Hematopoietic multipotent progenitor cell treated with erythropoietin and hydrocortisone succinate and interleukin-3 and kit ligand, for 6 days (in vitro differentiated cells): ENCODE data around the gene IQSEC3.
"Not testable (repeated sequence)": the region's sequence is repeated elsewhere in the genome, so short reads cannot be mapped to it uniquely, and the experiment has no call there.

Source experiments
- DNase-seq: peaks from one replicate; pipeline ENCODE4 v3.0.0-alpha.2; 2015

The IQSEC3 gene

GRCh38 chr12:205026-205425 is 138.5 kb downstream of the IQSEC3 start:
- no peak for DNase-seq

DNA sequence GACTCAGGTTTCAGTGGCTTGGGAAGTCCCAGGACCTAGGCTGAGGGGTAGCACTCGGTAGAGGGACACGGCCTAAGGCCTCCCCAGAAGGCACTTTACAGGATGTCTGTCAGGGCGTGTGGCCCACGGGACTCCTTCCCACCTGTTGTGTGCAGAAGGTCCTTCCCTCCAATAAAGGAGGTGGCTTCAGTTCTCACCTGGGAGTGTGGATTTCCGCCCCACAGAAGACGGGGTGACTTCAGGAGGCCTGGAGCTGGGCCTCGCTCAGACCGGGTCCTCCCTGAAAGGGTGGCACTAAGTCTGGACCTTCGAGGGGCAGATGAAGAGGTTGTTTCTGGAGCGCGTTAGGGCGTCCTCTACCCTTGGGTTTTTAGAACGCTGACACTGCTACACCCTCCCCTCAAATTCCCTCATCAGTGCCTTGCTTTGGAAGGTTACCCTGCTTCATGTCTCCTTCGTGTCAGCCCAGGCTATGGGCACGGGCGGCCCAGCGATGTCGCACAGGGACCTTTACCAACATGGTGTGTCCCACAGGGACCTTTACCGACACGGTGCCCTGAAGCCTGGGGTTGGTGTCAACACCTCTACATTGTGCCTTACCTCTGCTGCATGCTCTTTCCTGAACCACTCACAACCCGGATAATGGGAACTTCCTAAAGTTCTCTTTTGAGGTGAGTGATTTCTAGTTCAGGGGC is 140.3 kb downstream of the IQSEC3 start:
- no peak for DNase-seq

GRCh38 chr12:207804-208203 is 141.2 kb downstream of the IQSEC3 start:
- no peak for DNase-seq

GRCh38 chr12:208813-209212 is 142.2 kb downstream of the IQSEC3 start:
- no peak for DNase-seq

GRCh38 chr12:209246-209645 is 142.7 kb downstream of the IQSEC3 start:
- no peak for DNase-seq

- no peak for DNase-seq
Measured at GRCh38 chr12:209851-210250, 143.3 kb downstream of the IQSEC3 start.

GRCh38 chr12:210277-211141 is 143.9 kb downstream of the IQSEC3 start:
- no peak for DNase-seq

DNA sequence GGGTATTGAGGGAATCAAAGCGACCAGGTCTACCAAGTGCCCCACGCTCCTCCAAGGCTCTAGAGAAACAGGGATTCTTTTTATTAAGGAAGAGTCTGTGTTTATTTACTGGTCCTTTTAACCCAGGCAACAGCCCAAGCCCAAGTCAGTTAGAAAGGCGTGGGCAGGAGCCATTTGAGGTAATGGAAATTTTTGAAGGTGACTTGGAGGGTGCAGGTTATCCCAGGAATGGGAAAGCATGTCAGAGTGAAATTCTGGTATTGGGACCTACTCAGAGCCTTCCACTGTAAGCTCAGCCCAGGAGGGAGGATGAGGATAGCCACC is 144.5 kb downstream of the IQSEC3 start:
- no peak for DNase-seq

- no peak for DNase-seq
Measured at GRCh38 chr12:211639-212414, 145.3 kb downstream of the IQSEC3 start.

DNA sequence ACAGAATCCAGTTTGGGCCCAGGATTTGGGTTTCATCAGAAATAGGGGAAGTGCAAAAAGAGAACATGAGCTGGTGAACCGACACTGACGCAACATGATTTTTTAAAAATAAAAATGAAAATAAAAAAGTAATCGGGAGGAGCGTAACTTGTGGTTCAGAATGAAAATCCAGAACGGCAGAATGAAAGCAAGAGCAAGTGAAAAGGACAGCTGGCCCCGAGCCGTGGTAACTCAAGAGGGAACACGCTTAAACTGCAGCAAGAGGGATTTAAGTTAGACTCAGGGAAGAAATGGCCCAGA is 145.8 kb downstream of the IQSEC3 start:
- DNase-seq: no peak

GRCh38 chr12:212715-213526 is 146.4 kb downstream of the IQSEC3 start:
- no peak for DNase-seq

GRCh38 chr12:213527-213932 is 147.0 kb downstream of the IQSEC3 start:
- DNase-seq: no peak

DNA sequence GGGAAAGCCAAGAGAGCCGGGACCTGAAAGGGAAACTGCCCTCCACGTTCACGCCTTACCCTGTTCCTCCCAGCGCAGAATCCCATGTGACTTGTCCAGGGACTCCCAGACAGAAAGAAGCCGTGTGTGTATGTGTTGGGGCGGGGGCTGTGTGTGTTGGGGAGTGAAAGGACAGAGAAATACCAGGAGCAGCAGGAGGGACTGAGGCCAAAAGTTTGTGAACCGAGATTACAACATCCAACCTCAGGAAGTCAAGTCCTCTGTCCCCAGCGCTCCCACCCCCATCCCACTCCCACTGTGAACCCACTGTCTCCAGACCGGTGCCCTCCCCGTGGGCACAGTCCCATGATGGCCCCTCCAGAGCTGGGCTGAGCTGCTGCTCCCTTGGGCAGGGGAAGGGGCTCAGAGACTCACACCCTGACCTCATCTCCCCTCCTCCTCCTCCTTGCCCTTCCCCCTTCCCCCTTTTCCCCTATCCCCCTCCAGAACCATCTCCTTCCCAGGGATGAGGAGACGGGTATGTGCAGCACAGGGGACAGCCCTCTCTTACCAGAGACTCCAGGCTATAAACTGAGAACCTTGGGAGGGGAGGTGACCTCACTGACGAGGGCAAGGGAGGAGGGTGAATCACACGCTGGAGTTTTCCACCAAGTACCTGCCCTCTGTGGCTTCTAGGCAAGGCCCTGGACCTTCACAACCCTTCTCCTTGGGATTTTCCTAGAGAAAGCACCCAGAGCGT is 147.6 kb downstream of the IQSEC3 start, which contains the start of gene SLC6A12:
Gene SLC6A12, minus strand, starts transcription at position 155 of the 739 bp plus-strand sequence. CDS start 4,171 bp downstream, outside the sequence.
- DNase-seq: no peak

DNA sequence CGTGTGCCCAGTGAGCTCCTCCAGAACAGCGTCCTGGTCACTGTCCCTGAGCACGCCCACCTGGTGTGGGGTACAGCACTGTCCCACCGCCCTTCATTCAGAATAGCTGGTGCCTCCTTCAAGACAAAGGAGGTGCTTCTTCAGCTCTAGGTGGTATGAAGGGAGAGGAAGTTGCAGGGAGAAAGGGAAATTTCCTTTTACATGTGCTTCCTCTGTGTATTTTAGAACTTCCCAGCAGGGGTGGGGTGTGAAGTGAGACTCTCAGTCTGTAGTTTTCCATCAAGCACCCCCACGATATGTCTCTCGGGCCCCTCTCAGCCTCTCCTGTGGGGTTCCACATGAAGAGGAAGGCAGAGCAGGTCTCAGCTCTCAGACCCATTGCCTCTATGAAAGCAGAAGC is 148.5 kb downstream of the IQSEC3 start:
- no peak for DNase-seq

DNA sequence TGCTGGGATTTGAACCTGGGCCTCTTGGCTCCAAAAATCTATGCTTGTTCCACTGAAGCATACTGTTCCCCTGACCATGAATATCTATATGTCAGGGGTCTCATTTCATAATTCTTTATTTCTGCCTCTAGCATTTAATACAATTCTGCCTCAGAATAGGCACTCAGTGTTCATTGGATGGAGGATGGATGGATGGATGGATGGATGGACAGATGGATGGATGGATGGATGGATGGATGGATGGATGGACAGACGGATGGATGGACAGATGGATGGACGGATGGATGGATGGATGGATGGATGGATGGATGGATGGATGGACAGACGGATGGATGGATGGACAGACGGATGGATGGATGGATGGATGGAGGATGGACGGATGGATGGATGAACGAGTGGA is 150.5 kb downstream of the IQSEC3 start:
- not testable (repeated sequence) for DNase-seq

GRCh38 chr12:218221-218620 is 151.7 kb downstream of the IQSEC3 start:
- no peak for DNase-seq

GRCh38 chr12:218728-219590 is 152.4 kb downstream of the IQSEC3 start:
- no peak for DNase-seq

- peak; percentile 96 for DNase-seq
Measured at GRCh38 chr12:219891-220352, 153.4 kb downstream of the IQSEC3 start.

DNA sequence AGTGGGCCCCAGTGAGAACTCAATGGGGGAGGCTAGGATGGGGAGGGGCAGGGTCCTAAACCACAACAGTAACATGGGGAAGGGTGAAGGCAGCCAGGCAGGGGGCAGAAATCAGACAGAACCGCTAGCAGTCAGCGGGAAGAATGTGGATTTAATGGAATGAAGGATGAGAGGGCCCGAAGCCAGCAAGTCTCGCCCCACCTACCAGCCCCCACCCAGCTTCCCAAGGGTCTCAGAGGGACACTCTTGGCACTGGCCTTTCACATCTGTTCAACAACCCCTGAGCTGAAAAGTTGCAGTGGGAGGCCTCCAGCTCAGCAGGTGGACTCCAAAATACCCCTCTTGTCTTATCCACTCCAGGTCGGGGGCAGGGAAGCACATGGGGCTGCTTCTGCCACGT is 153.9 kb downstream of the IQSEC3 start:
- no peak for DNase-seq

GRCh38 chr12:220946-221550 is 154.5 kb downstream of the IQSEC3 start:
- no peak for DNase-seq

DNA sequence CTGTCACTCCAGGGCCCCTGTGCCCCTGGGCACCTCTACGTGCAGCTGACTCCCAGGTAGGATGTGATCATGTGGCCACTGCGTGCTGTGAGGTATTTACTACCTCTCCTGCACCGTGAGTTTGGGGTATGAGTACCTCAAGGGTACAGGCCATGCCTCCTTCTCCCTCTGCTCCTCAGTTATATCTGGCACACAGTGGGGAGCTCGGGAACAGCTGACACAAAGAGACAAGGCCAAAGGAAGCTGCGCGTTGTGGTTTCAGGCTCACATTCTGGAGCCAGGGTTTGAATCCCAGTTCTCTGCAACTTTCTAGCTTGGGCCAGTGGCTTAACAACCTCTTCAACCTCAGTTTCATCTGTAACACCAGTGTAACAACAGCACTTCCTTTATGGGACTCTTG is 155.2 kb downstream of the IQSEC3 start:
- no peak for DNase-seq
